CD14-positive monocyte (primary cell): ENCODE measurements around the gene LYPLA2. TPM values are rescaled to one million over a fixed set of nuclear protein-coding genes. Genes with fewer than 3 reads are reported as not detected.

Experiments used
- DNase-seq, 3 donors: peaks; one replicate each; pipeline ENCODE4 v3.0.0-alpha.2; 2011 to 2022
- H2AFZ ChIP-seq: 2 replicates; pipeline ENCODE4 v1.6.0; 2012; ENCODE audit warnings: mild to moderate bottlenecking, low read depth, low read length, inconsistent platforms; ENCODE audit not compliant: insufficient read depth, poor library complexity, severe bottlenecking
- H3K27ac ChIP-seq, 2 donors: 1 replicate in 1 of 2; 2 replicates in 1 of 2; pipeline ENCODE4 v1.5.1; 2012 to 2013; ENCODE audit warnings: low read length in 2 of 2, control low read depth in 1 of 2, inconsistent platforms in 1 of 2, low read depth in 1 of 2, mild to moderate bottlenecking in 1 of 2
- H3K27me3 ChIP-seq, 2 donors: one replicate each; pipeline versions ENCODE4 v1.6.0 to v1.6.1; 2011 to 2013; ENCODE audit warnings: low read length in 2 of 2; ENCODE audit not compliant: control insufficient read depth in 2 of 2, insufficient read depth in 2 of 2
- H3K36me3 ChIP-seq, 2 donors: replicated peaks in 1 of 2; 1 replicate in 1 of 2; 2 replicates in 1 of 2; pipeline versions ENCODE4 v1.5.1 to v1.6.1; 2012 to 2013; ENCODE audit warnings: low read length in 2 of 2, control low read depth in 1 of 2, inconsistent platforms in 1 of 2, mild to moderate bottlenecking in 1 of 2; ENCODE audit not compliant: insufficient read depth in 2 of 2, control insufficient read depth in 1 of 2
- H3K4me1 ChIP-seq, 2 donors: 1 replicate in 1 of 2; 2 replicates in 1 of 2; pipeline versions ENCODE4 v1.5.1 to v1.6.1; 2012 to 2013; ENCODE audit warnings: low read length in 2 of 2, control low read depth in 1 of 2, inconsistent platforms in 1 of 2, mild to moderate bottlenecking in 1 of 2, moderate library complexity in 1 of 2; ENCODE audit not compliant: insufficient read depth in 2 of 2, control insufficient read depth in 1 of 2
- H3K4me2 ChIP-seq: replicated peaks from 2 replicates; pipeline ENCODE3; 2012; ENCODE audit warnings: low read length, moderate library complexity, mild to moderate bottlenecking; ENCODE audit not compliant: poor library complexity, severe bottlenecking; ENCODE audit errors: extremely low read depth
- H3K4me3 ChIP-seq, 3 experiments: fragments of 200-600 bp in 1 of 3; sonication (generic) in 1 of 3; replicated peaks in 1 of 3; 1 replicate in 2 of 3; 2 replicates in 1 of 3; pipeline ENCODE4 v1.5.1; 2011 to 2013; ENCODE audit warnings: low read length in 3 of 3, mild to moderate bottlenecking in 3 of 3, control low read depth in 2 of 3, low read depth in 2 of 3, inconsistent platforms in 1 of 3, moderate library complexity in 1 of 3
- H3K79me2 ChIP-seq: 2 replicates; pipeline ENCODE4 v1.6.0; 2012; ENCODE audit warnings: mild to moderate bottlenecking, control low read depth, inconsistent platforms, low read length, moderate library complexity; ENCODE audit not compliant: insufficient read depth
- H3K9ac ChIP-seq: 2 replicates; pipeline ENCODE4 v1.6.0; 2017; ENCODE audit warnings: low read length, mild to moderate bottlenecking; ENCODE audit not compliant: insufficient read depth, poor library complexity, severe bottlenecking
- H3K9me3 ChIP-seq, 2 donors: replicated peaks in 1 of 2; 1 replicate in 1 of 2; 2 replicates in 1 of 2; pipeline versions ENCODE4 v1.5.1 to v1.6.1; 2012 to 2013; ENCODE audit warnings: low read length in 2 of 2, control low read depth in 1 of 2; ENCODE audit not compliant: control insufficient read depth in 1 of 2, insufficient read depth in 1 of 2
- H4K20me1 ChIP-seq: 2 replicates; pipeline ENCODE4 v1.6.0; 2012; ENCODE audit warnings: mild to moderate bottlenecking, low read length, control low read depth, moderate library complexity; ENCODE audit not compliant: insufficient read depth
- H3K27ac Mint-ChIP-seq, 7 donors: one replicate each; pipeline ENCODE4 v1.8.0; 2020; ENCODE audit warnings: mild to moderate bottlenecking in 7 of 7, mixed read lengths in 7 of 7, moderate library complexity in 6 of 7, inconsistent platforms in 2 of 7
- H3K27me3 Mint-ChIP-seq, 3 donors: one replicate each; pipeline ENCODE4 v1.8.0; 2021 to 2022; ENCODE audit warnings: low read depth in 3 of 3, mild to moderate bottlenecking in 3 of 3, mixed read lengths in 3 of 3, moderate library complexity in 3 of 3, inconsistent platforms in 1 of 3
- H3K36me3 Mint-ChIP-seq, 2 donors: one replicate each; pipeline ENCODE4 v1.8.0; 2020; ENCODE audit warnings: mixed read lengths in 2 of 2, inconsistent platforms in 1 of 2, mild to moderate bottlenecking in 1 of 2
- H3K4me1 Mint-ChIP-seq: one replicate; pipeline ENCODE4 v1.8.0; 2020; ENCODE audit warnings: mild to moderate bottlenecking, mixed read lengths
- H3K4me3 Mint-ChIP-seq, 2 donors: one replicate each; pipeline ENCODE4 v1.8.0; 2020; ENCODE audit warnings: mild to moderate bottlenecking in 2 of 2, mixed read lengths in 2 of 2, moderate library complexity in 1 of 2
- H3K9me3 Mint-ChIP-seq, 7 donors: one replicate each; pipeline ENCODE4 v1.8.0; 2020 to 2022; ENCODE audit warnings: mixed read lengths in 7 of 7, mild to moderate bottlenecking in 6 of 7, moderate library complexity in 6 of 7, inconsistent platforms in 2 of 7
- WGBS: methylation state at CpG from one replicate; pipeline ENCODE4 v1.1.5; 2013; ENCODE audit warnings: missing lambda C conversion rate; ENCODE audit not compliant: insufficient coverage; 5-methylcytosine and 5-hydroxymethylcytosine counted together
- intact Hi-C, 2 donors: fragments of 100-400 bp; cut with micrococcal nuclease; formaldehyde crosslinking; loops; one replicate each; pipeline versions ENCODE4 v1.15.0 to v1.15.1; 2023
- polyA plus RNA-seq, 3 donors: library from polyadenylated mRNA; depleted of rRNA in 1 of 3; unstranded in 2 of 3; stranded (reverse) in 1 of 3; fragments of 300-500 nt in 2 of 3; fragments of >200 nt in 1 of 3; fragmentation: Illumina TruSeq in 2 of 3; gene quantifications; 1 replicate in 2 of 3; 2 replicates in 1 of 3; pipeline ENCODE4 v1.2.3, GENCODE V29; 2012 to 2021
- TF ChIP-seq, protein P1 (sequence below): fragments of 200-600 bp; IDR thresholded peaks from one replicate; pipeline ENCODE4 v1.8.0; 2022; ENCODE audit warnings: antibody characterized with exemption, mild to moderate bottlenecking

LYPLA2 gene
- polyA plus RNA-seq, 3 donors = 68.3 to 86.7 (median 74.1) TPM

DNA sequence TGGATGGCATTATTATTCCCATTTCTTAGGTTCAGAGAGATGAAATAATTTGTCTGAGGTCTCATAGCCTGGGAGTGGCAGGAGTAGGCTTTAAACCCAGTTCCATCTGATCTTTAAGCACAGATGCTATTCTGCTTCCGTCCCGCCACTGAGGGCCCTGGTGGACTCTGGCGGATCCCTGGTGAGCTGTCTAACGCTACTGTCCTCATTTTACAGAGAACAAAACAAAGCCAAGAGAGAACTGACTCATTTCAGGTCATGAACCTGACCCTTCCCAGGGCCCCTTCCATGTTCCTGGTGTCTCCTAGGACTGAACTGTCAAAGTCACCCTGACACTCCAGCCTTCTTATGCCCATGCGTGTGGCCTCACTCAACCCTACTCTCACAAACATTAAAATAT lies 12.7 kb downstream of the LYPLA2 start:
- no peak overlapping the region for H3K4me3 ChIP-seq
- no peak overlapping the region for H2AFZ ChIP-seq
- no peaks in the 10 kb centered on the region for H3K27me3 ChIP-seq
- no peak overlapping the region for H3K9ac ChIP-seq
- no peak for DNase-seq
- no peaks in the 10 kb centered on the region for H4K20me1 ChIP-seq
- H3K36me3 ChIP-seq = peaks cover 3 to 32% of the 10 kb centered on the region in 2 donors
- Mint-ChIP-seq H3K27ac (peak overlapping the region; percentile 87 to 94 (median 91)), H3K36me3 (peaks cover 38 to 50% of the 10 kb centered on the region in 2 donors), H3K27me3 (peaks cover 0 to 3% (median 3%) of the 10 kb centered on the region in 3 donors), H3K4me3 (no peak overlapping the region), H3K9me3 (no peaks in the 10 kb centered on the region), H3K4me1 (peaks cover 72% of the 10 kb centered on the region)
- peaks cover 5% of the 10 kb centered on the region for H3K79me2 ChIP-seq
- H3K4me2 ChIP-seq = no peak overlapping the region
- 89% methylated on average over 4 of the region's 5 CpGs for WGBS
- H3K9me3 ChIP-seq = no peaks in the 10 kb centered on the region
- peaks cover 67 to 78% of the 10 kb centered on the region in 2 donors for H3K4me1 ChIP-seq
- TF ChIP-seq, protein P1, sequence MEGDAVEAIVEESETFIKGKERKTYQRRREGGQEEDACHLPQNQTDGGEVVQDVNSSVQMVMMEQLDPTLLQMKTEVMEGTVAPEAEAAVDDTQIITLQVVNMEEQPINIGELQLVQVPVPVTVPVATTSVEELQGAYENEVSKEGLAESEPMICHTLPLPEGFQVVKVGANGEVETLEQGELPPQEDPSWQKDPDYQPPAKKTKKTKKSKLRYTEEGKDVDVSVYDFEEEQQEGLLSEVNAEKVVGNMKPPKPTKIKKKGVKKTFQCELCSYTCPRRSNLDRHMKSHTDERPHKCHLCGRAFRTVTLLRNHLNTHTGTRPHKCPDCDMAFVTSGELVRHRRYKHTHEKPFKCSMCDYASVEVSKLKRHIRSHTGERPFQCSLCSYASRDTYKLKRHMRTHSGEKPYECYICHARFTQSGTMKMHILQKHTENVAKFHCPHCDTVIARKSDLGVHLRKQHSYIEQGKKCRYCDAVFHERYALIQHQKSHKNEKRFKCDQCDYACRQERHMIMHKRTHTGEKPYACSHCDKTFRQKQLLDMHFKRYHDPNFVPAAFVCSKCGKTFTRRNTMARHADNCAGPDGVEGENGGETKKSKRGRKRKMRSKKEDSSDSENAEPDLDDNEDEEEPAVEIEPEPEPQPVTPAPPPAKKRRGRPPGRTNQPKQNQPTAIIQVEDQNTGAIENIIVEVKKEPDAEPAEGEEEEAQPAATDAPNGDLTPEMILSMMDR = no peak
- peak overlapping the region; percentile 75 for H3K27ac ChIP-seq
- intact Hi-C loops = loop anchor here in 1 of 2 donors (10.0 kb wide), 1 partner anchor 111 kb away; the partner anchor contains the start of gene CNR2

DNA sequence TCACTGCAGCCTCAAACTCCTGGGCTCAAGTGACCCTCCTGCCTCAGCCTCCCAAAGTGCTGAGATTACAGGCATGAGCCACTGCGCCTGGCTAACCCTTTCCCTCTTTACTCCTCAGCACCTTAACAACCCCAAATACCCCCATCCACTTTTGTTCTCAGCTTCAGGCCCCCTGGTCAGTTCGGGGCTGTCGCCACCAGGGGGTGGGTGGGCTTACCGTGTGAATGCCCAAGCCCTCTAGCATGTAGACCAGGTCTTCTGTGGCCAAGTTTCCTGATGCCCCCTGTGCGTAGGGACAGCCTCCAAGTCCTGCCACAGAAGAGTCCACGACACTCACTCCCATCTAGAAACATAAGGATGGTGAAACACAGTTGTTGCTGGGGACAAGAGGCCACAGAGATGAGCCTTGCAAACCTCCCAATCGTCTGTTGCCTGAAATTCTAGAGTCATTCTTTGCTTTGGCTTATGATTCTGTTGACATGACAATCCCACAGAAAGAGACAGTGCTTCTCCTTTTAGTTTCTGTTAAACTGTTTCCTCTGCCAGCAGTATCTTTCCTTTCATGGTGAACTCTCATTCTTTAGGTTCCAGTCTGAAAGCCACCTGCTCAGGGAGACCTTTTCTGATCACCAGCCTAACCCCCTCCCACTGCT lies 13.4 kb downstream of the LYPLA2 start:
- H3K4me1 ChIP-seq = peaks cover 61 to 73% of the 10 kb centered on the region in 2 donors
- TF ChIP-seq, protein P1 = no peak
- peak overlapping the region; percentile 75 for H3K27ac ChIP-seq
- H3K79me2 ChIP-seq = peaks cover 5% of the 10 kb centered on the region
- no peaks in the 10 kb centered on the region for H3K9me3 ChIP-seq
- H3K9ac ChIP-seq = no peak overlapping the region
- Mint-ChIP-seq H3K4me1 (peaks cover 66% of the 10 kb centered on the region), H3K9me3 (no peaks in the 10 kb centered on the region), H3K27ac (peak overlapping the region; percentile 87 to 94 (median 91)), H3K27me3 (peaks cover 0 to 3% (median 3%) of the 10 kb centered on the region in 3 donors), H3K4me3 (peak overlapping the region; percentile 0 to 15), H3K36me3 (peaks cover 37 to 49% of the 10 kb centered on the region in 2 donors)
- intact Hi-C loops = loop anchor here in 1 of 2 donors (10.0 kb wide), 1 partner anchor 110 kb away; the partner anchor contains the start of gene CNR2
- H4K20me1 ChIP-seq = no peaks in the 10 kb centered on the region
- peaks cover 3 to 32% of the 10 kb centered on the region in 2 donors for H3K36me3 ChIP-seq
- H2AFZ ChIP-seq = no peak overlapping the region
- no peak overlapping the region for H3K4me3 ChIP-seq
- peak in 2 of 3 donors; percentile 46 to 49 for DNase-seq
- no peak overlapping the region for H3K4me2 ChIP-seq
- H3K27me3 ChIP-seq = no peaks in the 10 kb centered on the region
- 49% methylated on average over 7 of the region's 7 CpGs for WGBS
